IMR-90 (cell line): ENCODE measurements around the gene MTRFR. TPM values are rescaled to one million over a fixed set of nuclear protein-coding genes. Genes with fewer than 3 reads are reported as not detected.

ENCODE experiments used
- ATAC-seq: fragments of 200-7000 bp; cut with Tn5 transposase; 2 replicates; pipeline ENCODE4 v1.9.1; 2020; ENCODE audit warnings: low read depth, mild to moderate bottlenecking, moderate library complexity
- BruUV-seq: library from RNA; stranded (reverse); fragments of 400-500 nt; replicated peaks from 2 replicates; lab custom pipeline; 2021; lab: Mats Ljungman, UMichigan
- CTCF ChIA-PET: fragments of 300-600 bp; formaldehyde crosslinking; extraction: SDS; loops from one replicate; lab custom pipeline; 2021; ENCODE audit warnings: antibody characterized with exemption; lab: Yijun Ruan, JAX
- POLR2A ChIA-PET: fragments of 300-600 bp; sonication (Branson Sonifier 250); formaldehyde crosslinking; loops from one replicate; lab custom pipeline; 2022; ENCODE audit warnings: antibody characterized with exemption; ENCODE audit not compliant: unreplicated experiment; lab: Charles Lee
- DNase-seq: peaks from one replicate; pipeline ENCODE4 v3.0.0; 2013
- H2AFZ ChIP-seq: replicated peaks from 2 replicates; pipeline ENCODE3; 2013; ENCODE audit warnings: low read length, mild to moderate bottlenecking; ENCODE audit not compliant: poor library complexity
- H2AK5ac ChIP-seq: 2 replicates; pipeline ENCODE4 v1.6.1; 2013; ENCODE audit warnings: low read depth, low read length, inconsistent platforms
- H2AK9ac ChIP-seq: replicated peaks from 2 replicates; pipeline ENCODE3; 2013; ENCODE audit warnings: mild to moderate bottlenecking, low read depth, low read length, moderate library complexity; ENCODE audit not compliant: poor library complexity
- H2BK120ac ChIP-seq: 2 replicates; pipeline ENCODE4 v1.6.1; 2013; ENCODE audit warnings: low read depth, low read length, inconsistent platforms
- H2BK15ac ChIP-seq: 3 replicates; pipeline ENCODE4 v1.6.1; 2013; ENCODE audit warnings: low read depth, low read length, inconsistent platforms
- H2BK20ac ChIP-seq: 2 replicates; pipeline ENCODE4 v1.6.1; 2013; ENCODE audit warnings: low read depth, mild to moderate bottlenecking, inconsistent platforms, low read length, moderate library complexity
- H2BK5ac ChIP-seq: 2 replicates; pipeline ENCODE4 v1.6.1; 2013; ENCODE audit warnings: mild to moderate bottlenecking, low read depth, low read length, inconsistent platforms; ENCODE audit not compliant: poor library complexity, severe bottlenecking
- H3K14ac ChIP-seq: replicated peaks from 2 replicates; pipeline ENCODE4 v1.6.1; 2013; ENCODE audit warnings: low read depth, low read length, inconsistent platforms
- H3K18ac ChIP-seq: 2 replicates; pipeline ENCODE4 v1.6.1; 2013; ENCODE audit warnings: low read depth, low read length, control low read depth
- H3K23ac ChIP-seq: 2 replicates; pipeline ENCODE4 v1.6.1; 2013; ENCODE audit warnings: low read depth, low read length, inconsistent platforms
- H3K27ac ChIP-seq: 2 replicates; pipeline ENCODE4 v1.5.1; 2013; ENCODE audit warnings: mild to moderate bottlenecking, control low read depth, low read length; ENCODE audit not compliant: insufficient read depth
- H3K27me3 ChIP-seq: 2 replicates; pipeline ENCODE4 v1.6.1; 2013; ENCODE audit warnings: low read length; ENCODE audit not compliant: control insufficient read depth, insufficient read depth
- H3K36me3 ChIP-seq: 2 replicates; pipeline ENCODE4 v1.6.1; 2013; ENCODE audit warnings: low read length, mixed read lengths; ENCODE audit not compliant: control insufficient read depth, insufficient read depth
- H3K4ac ChIP-seq: 2 replicates; pipeline ENCODE4 v1.6.1; 2013; ENCODE audit warnings: low read depth, low read length, inconsistent platforms
- H3K4me1 ChIP-seq: 2 replicates; pipeline ENCODE4 v1.6.1; 2013; ENCODE audit warnings: low read length, mixed read lengths; ENCODE audit not compliant: control insufficient read depth, insufficient read depth
- H3K4me2 ChIP-seq: 2 replicates; pipeline ENCODE4 v1.6.1; 2013; ENCODE audit warnings: low read depth, mild to moderate bottlenecking, control low read depth, low read length, moderate library complexity
- H3K4me3 ChIP-seq: 2 replicates; pipeline ENCODE4 v1.5.1; 2013; ENCODE audit warnings: low read depth, mild to moderate bottlenecking, control low read depth, low read length, moderate library complexity; ENCODE audit not compliant: insufficient read depth
- H3K56ac ChIP-seq: 2 replicates; pipeline ENCODE4 v1.6.1; 2013; ENCODE audit warnings: low read length, inconsistent platforms; ENCODE audit not compliant: insufficient read depth; ENCODE audit errors: extremely low read depth
- H3K79me1 ChIP-seq, 2 experiments: 2 replicates each; pipeline ENCODE4 v1.6.1; 2013; ENCODE audit warnings: low read length in 2 of 2, inconsistent platforms in 1 of 2, low read depth in 1 of 2
- H3K9ac ChIP-seq: 2 replicates; pipeline ENCODE4 v1.6.1; 2013; ENCODE audit warnings: low read depth, low read length, control low read depth
- H3K9me1 ChIP-seq: 2 replicates; pipeline ENCODE4 v1.6.1; 2013; ENCODE audit warnings: low read length, inconsistent platforms; ENCODE audit not compliant: insufficient read depth
- H3K9me3 ChIP-seq: 2 replicates; pipeline ENCODE4 v1.6.1; 2013; ENCODE audit warnings: low read length; ENCODE audit not compliant: control insufficient read depth, insufficient read depth
- H4K20me1 ChIP-seq: 2 replicates; pipeline ENCODE4 v1.6.1; 2013; ENCODE audit warnings: low read length, inconsistent platforms; ENCODE audit not compliant: insufficient read depth
- H4K5ac ChIP-seq: 2 replicates; pipeline ENCODE4 v1.6.1; 2013; ENCODE audit warnings: mild to moderate bottlenecking, low read depth, low read length, control low read depth
- H4K8ac ChIP-seq, 2 experiments: 2 replicates each; pipeline ENCODE4 v1.6.1; 2013; ENCODE audit warnings: low read depth in 2 of 2, low read length in 2 of 2, control low read depth in 1 of 2, inconsistent platforms in 1 of 2
- H4K91ac ChIP-seq: 2 replicates; pipeline ENCODE4 v1.6.1; 2013; ENCODE audit warnings: low read depth, low read length, inconsistent platforms; ENCODE audit not compliant: insufficient read depth
- BHLHE40 ChIP-seq: fragments of 150-350 bp; IDR thresholded peaks from 2 replicates; pipeline ENCODE4 v1.6.1; 2016; ENCODE audit warnings: mild to moderate bottlenecking, low read depth, low read length
- CEBPB ChIP-seq: IDR thresholded peaks from 2 replicates; pipeline ENCODE4 v1.6.1; 2012; ENCODE audit warnings: low read depth, low read length, improper control_type of control experiment
- CHD1 ChIP-seq: IDR thresholded peaks from 2 replicates; pipeline ENCODE4 v1.6.1; 2012; ENCODE audit warnings: low read depth, low read length, improper control_type of control experiment
- CTCF ChIP-seq: conservative IDR thresholded peaks from 2 replicates; pipeline ENCODE4 v1.5.1; 2012; ENCODE audit warnings: mild to moderate bottlenecking, low read depth, low read length, improper control_type of control experiment
- ELK1 ChIP-seq: fragments of 150-350 bp; IDR thresholded peaks from 2 replicates; pipeline ENCODE4 v1.6.1; 2016; ENCODE audit warnings: low read depth, mild to moderate bottlenecking, low read length, moderate library complexity, borderline replicate concordance
- FOS ChIP-seq: fragments of 150-350 bp; IDR thresholded peaks from 2 replicates; pipeline ENCODE4 v1.6.1; 2016; ENCODE audit warnings: low read depth, low read length
- MAFK ChIP-seq: IDR thresholded peaks from 2 replicates; pipeline ENCODE4 v1.6.1; 2012; ENCODE audit warnings: low read depth, low read length, improper control_type of control experiment
- MAZ ChIP-seq: IDR thresholded peaks from 2 replicates; pipeline ENCODE4 v1.6.1; 2012; ENCODE audit warnings: low read depth, mild to moderate bottlenecking, low read length, improper control_type of control experiment, moderate library complexity, borderline replicate concordance
- MXI1 ChIP-seq: IDR thresholded peaks from 2 replicates; pipeline ENCODE4 v1.6.1; 2012; ENCODE audit warnings: low read depth, mild to moderate bottlenecking, low read length, moderate library complexity, borderline replicate concordance
- NFE2L2 ChIP-seq: fragments of 150-350 bp; IDR thresholded peaks from 2 replicates; pipeline ENCODE4 v1.6.1; 2016; ENCODE audit warnings: low read depth, mild to moderate bottlenecking, low read length
- POLR2A ChIP-seq: IDR thresholded peaks from 2 replicates; pipeline ENCODE4 v1.6.1; 2012; ENCODE audit warnings: mild to moderate bottlenecking, low read depth, low read length
- RAD21 ChIP-seq: IDR thresholded peaks from 2 replicates; pipeline ENCODE4 v1.6.1; 2012; ENCODE audit warnings: low read length, improper control_type of control experiment
- RCOR1 ChIP-seq: IDR thresholded peaks from 2 replicates; pipeline ENCODE4 v1.6.1; 2012; ENCODE audit warnings: mild to moderate bottlenecking, low read length, improper control_type of control experiment; ENCODE audit not compliant: insufficient replicate concordance
- RFX5 ChIP-seq: IDR thresholded peaks from 2 replicates; pipeline ENCODE4 v1.8.0; 2012; ENCODE audit warnings: low read depth, mild to moderate bottlenecking, low read length, moderate library complexity
- SMC3 ChIP-seq: fragments of 150-350 bp; IDR thresholded peaks from 2 replicates; pipeline ENCODE4 v1.6.1; 2016; ENCODE audit warnings: low read depth, mild to moderate bottlenecking, antibody characterized with exemption, low read length, moderate library complexity
- USF2 ChIP-seq: fragments of 150-350 bp; IDR thresholded peaks from 2 replicates; pipeline ENCODE4 v1.6.1; 2017; ENCODE audit warnings: mild to moderate bottlenecking, antibody characterized with exemption, low read length, low read depth
- WGBS, 2 experiments: methylation state at CpG; one replicate each; pipeline versions ENCODE4 v1.1.5 to v1.1.7; 2013; ENCODE audit warnings: missing lambda C conversion rate in 2 of 2; ENCODE audit not compliant: insufficient read length in 1 of 2; ENCODE audit errors: extremely low coverage in 2 of 2; 5-methylcytosine and 5-hydroxymethylcytosine counted together
- dilution Hi-C: fragments of 300-500 bp; cut with HindIII; formaldehyde crosslinking; loops from one replicate; pipeline ENCODE4 v1.14.3; 2018; ENCODE audit warnings: low sequenced_read_pairs; ENCODE audit not compliant: unreplicated experiment
- in situ Hi-C: fragments of 300-500 bp; cut with MboI; formaldehyde crosslinking; loops from 3 replicates; pipeline ENCODE4 v1.14.3; 2019; ENCODE audit warnings: low sequenced_read_pairs, inconsistent platforms, mixed read lengths
- intact Hi-C: fragments of 100-400 bp; cut with micrococcal nuclease; formaldehyde crosslinking; loops from 2 replicates; pipeline ENCODE4 v1.10.0; 2022
- polyA plus RNA-seq, 3 experiments: library from polyadenylated mRNA; depleted of rRNA; stranded (reverse); fragments of >200 nt; gene quantifications; 2 replicates each; pipeline ENCODE4 v1.2.3, GENCODE V29; 2012; ENCODE audit warnings: low replicate concordance in 1 of 3
- total RNA-seq: library from RNA; depleted of rRNA; stranded (reverse); fragments of >200 nt; gene quantifications from 2 replicates; pipeline ENCODE4 v1.2.3, GENCODE V29; 2012

The MTRFR gene
- total and polyA plus RNA-seq, 2 of the 4 experiments (the other 2 are of a cell fraction): 8.6 to 10.2 TPM

- Histone ChIP-seq H2AK5ac (no peak overlapping the region), H3K9me1 (peaks cover under 1% of the 10 kb centered on the region), H4K91ac (no peak overlapping the region), H3K27ac (no peak overlapping the region), H2BK20ac (no peak overlapping the region), H3K4me3 (no peak overlapping the region), H4K20me1 (peaks cover 29% of the 10 kb centered on the region), H2BK15ac (no peak overlapping the region), H2AK9ac (no peak overlapping the region), H2BK5ac (no peak overlapping the region), H3K79me1 (peaks cover 17 to 57% of the 10 kb centered on the region in 2 experiments), H3K4me1 (no peaks in the 10 kb centered on the region), H3K36me3 (peaks cover 68% of the 10 kb centered on the region), H4K5ac (no peak overlapping the region), H3K18ac (no peak overlapping the region), H2BK120ac (no peak overlapping the region), H3K27me3 (no peaks in the 10 kb centered on the region), H3K4me2 (no peak overlapping the region), H3K23ac (no peak overlapping the region), H3K56ac (no peak overlapping the region), H3K9me3 (no peaks in the 10 kb centered on the region), H3K9ac (no peak overlapping the region), H3K4ac (no peak overlapping the region), H3K14ac (no peak overlapping the region), H2AFZ (no peak overlapping the region), H4K8ac (no peak overlapping the region)
- CTCF ChIA-PET: no interaction called here
- DNase-seq (no peak), ATAC-seq (no peak)
- in situ Hi-C loops: no loop called here
- WGBS, 2 experiments: 78% methylated on average over 3 of the region's 9 CpGs; no CpG with 5 or more reads in 1 of the 2 experiments
- no TSS peak for BruUV-seq
- POLR2A ChIA-PET: no interaction called here
- intact Hi-C loops: no loop called here
- dilution Hi-C loops: no loop called here
- TF ChIP-seq USF2 (no peak), MAFK (no peak), POLR2A (no peak), FOS (no peak), MXI1 (no peak), CHD1 (no peak), MAZ (no peak), BHLHE40 (no peak), RAD21 (no peak), NFE2L2 (no peak), SMC3 (no peak), RFX5 (no peak), CEBPB (no peak), RCOR1 (no peak), CTCF (no peak), ELK1 (no peak)
Measured at GRCh38 chr12:123260081-123260480, 26.8 kb downstream of the MTRFR start.
